ENCODE data around the gene C10orf120.

Gene C10orf120

DNA sequence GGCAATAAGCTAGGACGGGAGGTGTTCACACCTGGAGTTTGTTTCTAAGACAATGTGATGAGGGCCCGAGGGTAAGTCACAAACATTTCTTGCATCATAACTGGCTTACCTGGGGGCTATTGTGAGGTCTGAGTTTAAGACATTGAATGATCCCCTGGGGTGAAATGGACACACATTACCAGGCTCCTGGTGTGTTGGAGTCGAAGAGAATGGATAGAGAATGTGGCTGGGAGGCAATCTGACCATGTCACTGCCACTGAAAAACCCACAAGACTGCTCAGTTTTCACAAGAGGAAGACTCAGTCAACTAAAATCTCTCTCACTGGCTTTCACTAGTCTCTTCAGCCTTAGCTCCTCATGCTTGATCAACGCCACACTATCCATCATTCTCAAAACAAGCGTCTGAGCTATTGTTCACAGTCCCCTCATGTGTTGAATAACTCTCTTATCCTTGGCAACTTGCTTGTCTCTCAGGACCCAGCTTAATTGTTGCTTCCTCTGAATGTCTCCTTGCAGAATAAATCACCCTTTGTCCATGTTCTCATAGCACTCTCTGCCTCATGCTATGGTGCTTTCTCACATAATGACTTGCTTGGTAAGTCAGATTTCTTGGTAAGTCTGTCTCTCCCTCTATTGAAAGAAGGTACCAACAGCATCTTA is at the start of gene C10orf120:
TSS of gene C10orf120 (minus strand) at position 51 of the 660 bp plus-strand sequence. CDS start 56 bp downstream, outside the sequence.
- in situ Hi-C loops (cut with MboI; ENCODE audit: low sequenced_read_pairs, unreplicated experiment), result no loop called here
- no peak for DNase-seq (ENCODE audit: low spot score)
- TF ChIP-seq, protein P1, sequence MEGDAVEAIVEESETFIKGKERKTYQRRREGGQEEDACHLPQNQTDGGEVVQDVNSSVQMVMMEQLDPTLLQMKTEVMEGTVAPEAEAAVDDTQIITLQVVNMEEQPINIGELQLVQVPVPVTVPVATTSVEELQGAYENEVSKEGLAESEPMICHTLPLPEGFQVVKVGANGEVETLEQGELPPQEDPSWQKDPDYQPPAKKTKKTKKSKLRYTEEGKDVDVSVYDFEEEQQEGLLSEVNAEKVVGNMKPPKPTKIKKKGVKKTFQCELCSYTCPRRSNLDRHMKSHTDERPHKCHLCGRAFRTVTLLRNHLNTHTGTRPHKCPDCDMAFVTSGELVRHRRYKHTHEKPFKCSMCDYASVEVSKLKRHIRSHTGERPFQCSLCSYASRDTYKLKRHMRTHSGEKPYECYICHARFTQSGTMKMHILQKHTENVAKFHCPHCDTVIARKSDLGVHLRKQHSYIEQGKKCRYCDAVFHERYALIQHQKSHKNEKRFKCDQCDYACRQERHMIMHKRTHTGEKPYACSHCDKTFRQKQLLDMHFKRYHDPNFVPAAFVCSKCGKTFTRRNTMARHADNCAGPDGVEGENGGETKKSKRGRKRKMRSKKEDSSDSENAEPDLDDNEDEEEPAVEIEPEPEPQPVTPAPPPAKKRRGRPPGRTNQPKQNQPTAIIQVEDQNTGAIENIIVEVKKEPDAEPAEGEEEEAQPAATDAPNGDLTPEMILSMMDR (IDR thresholded peaks at IDR 0.05; ENCODE audit: borderline replicate concordance, control extremely low read depth, extremely low read depth, insufficient read depth, missing control alignments), result no peak

DNA sequence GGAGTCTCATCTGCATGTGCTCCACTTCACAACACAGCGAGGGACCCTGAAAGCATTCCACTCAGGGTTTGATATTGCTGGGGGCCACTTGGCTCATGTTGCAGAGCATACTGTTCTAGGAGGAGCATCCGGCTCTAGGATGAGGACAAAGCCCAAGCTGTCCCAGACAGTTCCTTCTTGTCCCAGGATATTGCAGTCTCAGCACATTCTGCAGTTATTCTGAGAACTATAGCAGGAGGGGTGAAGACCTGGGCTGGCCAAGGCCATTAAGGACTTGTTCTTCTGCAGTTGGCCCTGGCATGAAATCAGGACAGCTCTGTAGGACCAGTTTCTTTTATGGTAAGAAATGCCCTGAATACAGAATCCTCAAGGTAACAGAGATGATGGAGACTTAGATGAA is 48.9 kb upstream of the C10orf120 start:
- TF ChIP-seq, protein P1 (IDR thresholded peaks at IDR 0.05; ENCODE audit: borderline replicate concordance, control extremely low read depth, extremely low read depth, insufficient read depth, missing control alignments), result no peak
- in situ Hi-C loops (cut with MboI; ENCODE audit: low sequenced_read_pairs, unreplicated experiment), result no loop called here
- no peak for DNase-seq (ENCODE audit: low spot score)

DNA sequence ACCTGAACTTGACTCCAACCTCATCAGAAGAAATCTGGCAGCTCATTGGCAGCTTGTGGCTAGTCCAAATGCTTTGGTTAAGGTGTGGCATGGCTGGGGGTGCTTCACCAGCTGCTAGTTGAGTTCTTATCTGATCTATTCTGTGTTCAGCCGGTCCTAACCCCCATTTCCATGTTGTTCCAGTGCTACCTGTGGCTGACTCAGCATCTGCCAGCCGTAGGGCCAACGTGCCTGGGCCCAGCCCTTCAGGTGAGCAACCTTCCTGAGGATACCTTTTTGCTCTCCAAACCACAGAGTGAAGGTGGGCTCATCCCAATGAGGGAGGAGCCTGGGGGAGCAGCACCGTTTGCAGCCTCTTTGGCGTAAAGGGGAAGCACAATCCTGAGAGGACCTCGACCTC is 46.8 kb upstream of the C10orf120 start:
- DNase-seq (ENCODE audit: low spot score), result no peak
- TF ChIP-seq, protein P1 (IDR thresholded peaks at IDR 0.05; ENCODE audit: borderline replicate concordance, control extremely low read depth, extremely low read depth, insufficient read depth, missing control alignments), result no peak

DNA sequence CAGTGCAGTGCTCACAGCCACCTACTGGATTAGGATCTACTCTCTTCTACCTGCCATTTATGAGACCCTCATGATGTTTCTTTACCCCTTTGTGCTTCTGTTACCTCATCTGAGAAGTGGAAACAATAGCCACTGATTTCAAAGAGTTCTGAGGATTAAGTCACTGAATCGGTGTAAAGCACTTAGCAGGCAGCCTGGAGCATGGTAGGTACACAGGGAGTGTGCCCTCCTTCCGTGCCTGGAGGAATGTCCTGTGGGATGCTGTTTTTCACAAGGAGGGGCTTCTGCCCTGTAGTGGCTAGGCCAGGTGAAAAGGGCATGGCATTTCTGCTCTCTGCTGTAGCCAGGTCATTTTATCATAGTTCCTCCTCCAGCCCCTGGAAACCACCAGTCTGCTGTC is 44.6 kb upstream of the C10orf120 start:
- TF ChIP-seq, protein P1 (IDR thresholded peaks at IDR 0.05; ENCODE audit: borderline replicate concordance, control extremely low read depth, extremely low read depth, insufficient read depth, missing control alignments), result no peak
- in situ Hi-C loops (cut with MboI; ENCODE audit: low sequenced_read_pairs, unreplicated experiment), result no loop called here
- no peak for DNase-seq (ENCODE audit: low spot score)

More for the DNA sequence above, 46.8 kb upstream of the C10orf120 start:
- in situ Hi-C loops (cut with MboI; ENCODE audit: low sequenced_read_pairs, unreplicated experiment), result no loop called here

DNA sequence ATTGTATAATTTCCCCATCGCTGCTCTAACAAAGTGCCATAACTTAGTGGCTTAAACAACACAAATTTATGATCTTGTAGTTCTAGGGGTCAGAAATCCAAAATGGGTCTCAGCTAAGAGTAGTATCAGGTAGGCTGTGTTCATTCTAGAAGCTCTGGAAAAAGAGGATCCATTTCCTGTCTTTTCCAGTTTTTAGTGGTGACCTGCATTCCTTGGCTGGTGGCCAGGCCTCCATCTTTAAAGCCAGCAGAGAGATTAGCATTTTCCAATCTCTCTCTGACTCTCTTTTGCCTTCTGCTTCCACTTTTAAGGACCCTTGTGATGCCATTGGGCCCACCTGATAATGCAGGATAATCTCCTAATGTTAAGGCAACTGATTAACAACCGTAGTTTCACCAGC is 41.0 kb upstream of the C10orf120 start:
- no peak for DNase-seq (ENCODE audit: low spot score)
- TF ChIP-seq, protein P1 (IDR thresholded peaks at IDR 0.05; ENCODE audit: borderline replicate concordance, control extremely low read depth, extremely low read depth, insufficient read depth, missing control alignments), result no peak
- in situ Hi-C loops (cut with MboI; ENCODE audit: low sequenced_read_pairs, unreplicated experiment), result no loop called here

DNA sequence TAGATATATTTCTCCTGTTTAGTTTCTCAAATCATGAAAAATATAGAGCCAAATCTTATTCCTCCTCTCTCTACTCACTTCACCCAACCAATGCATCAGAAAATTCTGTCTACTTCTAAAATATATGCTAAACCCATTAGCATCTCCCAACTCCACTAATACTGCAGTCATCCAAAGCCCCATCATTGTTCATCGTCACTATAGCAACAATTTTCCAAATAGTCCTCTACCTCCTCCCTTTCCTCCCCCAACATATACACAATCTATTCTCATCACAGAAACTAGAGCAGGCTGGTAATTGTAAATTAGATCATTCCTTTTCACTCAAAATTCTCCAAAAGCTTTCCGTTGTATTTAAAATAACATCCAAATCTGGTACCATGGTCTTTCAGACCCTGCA is 38.4 kb upstream of the C10orf120 start:
- TF ChIP-seq, protein P1 (IDR thresholded peaks at IDR 0.05; ENCODE audit: borderline replicate concordance, control extremely low read depth, extremely low read depth, insufficient read depth, missing control alignments), result no peak
- in situ Hi-C loops (cut with MboI; ENCODE audit: low sequenced_read_pairs, unreplicated experiment), result no loop called here
- no peak for DNase-seq (ENCODE audit: low spot score)
